Heart right ventricle (tissue), 16 donors: ENCODE measurements around the gene EPM2A. TPM values are rescaled to one million over a fixed set of nuclear protein-coding genes. Genes with fewer than 3 reads are reported as not detected.

Experiments
- ATAC-seq, 8 donors: fragments of 200-7000 bp; cut with Tn5 transposase; one replicate each; pipeline ENCODE4 v1.9.1; 2020; ENCODE audit warnings: mild to moderate bottlenecking in 8 of 8, moderate library complexity in 8 of 8, moderate number of reproducible peaks in 1 of 8
- DNase-seq, 2 donors: peaks; one replicate each; pipeline ENCODE4 v3.0.0-alpha.2; 2020
- H3K27ac ChIP-seq, 10 donors: fragments of 200-600 bp; sonication (generic) in 2 of 10; one replicate each; pipeline versions ENCODE4 v1.5.0 to v1.8.0; 2020 to 2022; ENCODE audit warnings: mild to moderate bottlenecking in 3 of 10
- H3K27me3 ChIP-seq, 7 donors: fragments of 200-600 bp; one replicate each; pipeline ENCODE4 v1.8.0; 2021 to 2022; ENCODE audit warnings: mild to moderate bottlenecking in 2 of 7
- H3K36me3 ChIP-seq, 9 donors: fragments of 200-600 bp; sonication (generic) in 1 of 9; one replicate each; pipeline versions ENCODE4 v1.5.0 to v1.8.0; 2020 to 2022; ENCODE audit warnings: mild to moderate bottlenecking in 2 of 9
- H3K4me1 ChIP-seq, 9 donors: fragments of 200-600 bp; sonication (generic) in 1 of 9; one replicate each; pipeline versions ENCODE4 v1.5.0 to v1.8.0; 2020 to 2022; ENCODE audit warnings: mild to moderate bottlenecking in 4 of 9
- H3K4me3 ChIP-seq, 10 donors: fragments of 200-600 bp; sonication (generic) in 2 of 10; one replicate each; pipeline versions ENCODE4 v1.5.0 to v1.8.0; 2020 to 2022; ENCODE audit warnings: mild to moderate bottlenecking in 7 of 10, moderate library complexity in 2 of 10
- H3K9me3 ChIP-seq, 11 donors: fragments of 200-600 bp in 10 of 11; sonication (generic) in 2 of 11; one replicate each; pipeline versions ENCODE4 v1.5.0 to v1.8.0; 2013 to 2022; ENCODE audit warnings: mild to moderate bottlenecking in 2 of 11, control low read depth in 1 of 11, moderate library complexity in 1 of 11
- whole genome bisulfite sequencing, 2 donors: extraction: QIAGEN DNeasy Blood & Tissue Kit; methylation state at CpG; one replicate each; pipeline ENCODE4 v1.1.7; 2013; ENCODE audit warnings: inconsistent platforms in 1 of 2; 5-methylcytosine and 5-hydroxymethylcytosine counted together
- intact Hi-C, 10 donors: fragments of 100-400 bp; cut with DNase I; formaldehyde crosslinking; loops; one replicate each; pipeline versions ENCODE4 v1.11.1 to v1.14.2; 2022
- polyA plus RNA-seq, 2 donors: library from polyadenylated mRNA; stranded (reverse); fragments of 200-250 nt; gene quantifications; one replicate each; pipeline ENCODE4 v1.2.3, GENCODE V29; 2013
- total RNA-seq, 10 donors: library from RNA; stranded (reverse); fragmentation: NEBNext Ultra II Directional in 3 of 10; extraction: Animal tissue kit (Norgen Biotek cat#: 25700) in 3 of 10; gene quantifications; one replicate each; pipeline versions ENCODE4 v1.2.1 to v1.2.4, GENCODE V29; 2021 to 2023
- TF ChIP-seq, protein P1 (sequence below), 9 donors: fragments of 200-600 bp; sonication (generic) in 2 of 9; IDR thresholded peaks; one replicate each; pipeline versions ENCODE4 v1.5.0 to v1.8.0; 2021 to 2022; ENCODE audit warnings: antibody characterized with exemption in 9 of 9, mild to moderate bottlenecking in 5 of 9, moderate library complexity in 1 of 9
- donor health status: Arrhythmogenic right ventricular cardiomyopathy.
- donor health status: ischemic (EF 13 %, LVEDD 7.1; RV severe dilation, severe dysfunction).
- donor health status: healthy with polysubstance abuse.
- donor health status: DM: no; HTN: yes; CAD: no.
- donor health status: DM: no; HTN: no; CAD: no.
- donor health status: ischemic (EF 25% LVEDD 6.9; RV normal size, moderate dysfunction).
- donor health status: ischemic (EF 25% LVEDD 5.7; RV mildly dilated, moderate dysfunction).
- donor health status: healthy.
- donor health status: DM: yes; HTN: yes; CAD: no.
- donor health status: Ischemic cardiomyopathy.
- donor health status: ischemic (EF 35%, LVEDD 5.7; RV mildly dilated, moderate dysfunction).
- donor health status: nonischemic (EF 11% LVEDD 7.7; RV severe dilation, severe dysfunction).
- donor health status: DM: yes; HTN: yes; CAD: no.
- donor health status: PGD.
- donor health status: ischemic (EF 29% LVEDD 5.4; RV normal size, mild dysfunction).
- donor health status: nonischemic (EF 23%, LVEDD 6.1; RV moderate dilation, normal function).

EPM2A gene
- total and polyA plus RNA-seq, 12 donors = 11.0 to 60.9 (median 43.2) TPM

DNA sequence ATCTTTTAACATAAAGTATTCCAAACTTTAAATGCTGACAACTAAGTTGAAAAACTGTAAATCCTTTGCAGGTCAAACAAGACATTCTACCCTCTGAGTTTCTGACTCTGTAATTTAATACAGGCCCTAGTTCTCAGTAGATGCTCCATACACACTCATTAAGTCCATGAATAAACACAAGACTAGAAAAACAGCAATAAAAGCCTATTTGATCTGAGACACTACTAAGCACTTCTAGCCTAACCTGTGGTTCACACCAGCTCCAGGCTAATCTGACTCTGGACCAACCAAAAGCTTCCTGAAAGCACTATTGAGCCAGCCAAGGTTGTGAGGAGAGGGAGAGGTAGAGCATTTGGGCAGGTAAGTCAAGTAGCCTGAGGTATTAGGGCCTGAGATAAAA lies 103.9 kb downstream of the EPM2A start:
- ATAC-seq = no peak
- no peaks in the 10 kb centered on the region for H3K27me3 ChIP-seq
- H3K4me3 ChIP-seq = no peak overlapping the region
- peaks cover 0 to 22% (median 7%) of the 10 kb centered on the region in 9 donors for H3K4me1 ChIP-seq
- DNase-seq = no peak
- TF ChIP-seq, protein P1, sequence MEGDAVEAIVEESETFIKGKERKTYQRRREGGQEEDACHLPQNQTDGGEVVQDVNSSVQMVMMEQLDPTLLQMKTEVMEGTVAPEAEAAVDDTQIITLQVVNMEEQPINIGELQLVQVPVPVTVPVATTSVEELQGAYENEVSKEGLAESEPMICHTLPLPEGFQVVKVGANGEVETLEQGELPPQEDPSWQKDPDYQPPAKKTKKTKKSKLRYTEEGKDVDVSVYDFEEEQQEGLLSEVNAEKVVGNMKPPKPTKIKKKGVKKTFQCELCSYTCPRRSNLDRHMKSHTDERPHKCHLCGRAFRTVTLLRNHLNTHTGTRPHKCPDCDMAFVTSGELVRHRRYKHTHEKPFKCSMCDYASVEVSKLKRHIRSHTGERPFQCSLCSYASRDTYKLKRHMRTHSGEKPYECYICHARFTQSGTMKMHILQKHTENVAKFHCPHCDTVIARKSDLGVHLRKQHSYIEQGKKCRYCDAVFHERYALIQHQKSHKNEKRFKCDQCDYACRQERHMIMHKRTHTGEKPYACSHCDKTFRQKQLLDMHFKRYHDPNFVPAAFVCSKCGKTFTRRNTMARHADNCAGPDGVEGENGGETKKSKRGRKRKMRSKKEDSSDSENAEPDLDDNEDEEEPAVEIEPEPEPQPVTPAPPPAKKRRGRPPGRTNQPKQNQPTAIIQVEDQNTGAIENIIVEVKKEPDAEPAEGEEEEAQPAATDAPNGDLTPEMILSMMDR (IDR thresholded peaks at IDR 0.05) = no peak
- no peak overlapping the region for H3K27ac ChIP-seq
- intact Hi-C loops = loop anchor here in 7 of 10 donors (5.0 to 10.0 kb wide), 4 partner anchors 417 to 1047 kb away; no protein-coding TSS in a partner anchor
- H3K36me3 ChIP-seq = peaks cover 0 to 8% (median 0%) of the 10 kb centered on the region in 9 donors
- H3K9me3 ChIP-seq = no peaks in the 10 kb centered on the region

DNA sequence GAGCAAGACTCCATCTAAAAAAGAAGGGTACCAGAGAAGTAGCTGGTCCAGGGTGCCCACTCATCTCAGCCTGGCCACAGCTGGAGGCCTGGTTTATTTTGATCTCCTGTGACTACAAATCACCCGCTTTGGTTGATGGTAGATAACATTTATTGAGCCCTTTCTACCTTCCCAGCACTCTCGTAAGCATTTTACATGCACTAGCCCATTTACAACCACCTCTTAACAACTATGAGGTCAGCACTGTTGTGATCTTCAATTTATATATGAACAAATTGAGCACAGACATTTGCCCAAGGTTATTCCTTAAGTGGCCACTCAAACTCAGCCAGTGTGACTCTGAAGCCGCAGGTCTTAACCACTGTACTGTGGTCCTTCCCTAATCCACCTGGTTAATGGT lies 104.7 kb downstream of the EPM2A start:
- Histone ChIP-seq H3K9me3 (no peaks in the 10 kb centered on the region), H3K27ac (no peak overlapping the region), H3K27me3 (no peaks in the 10 kb centered on the region), H3K4me3 (no peak overlapping the region), H3K4me1 (peaks cover 0 to 22% (median 7%) of the 10 kb centered on the region in 9 donors), H3K36me3 (peaks cover 0 to 8% (median 0%) of the 10 kb centered on the region in 9 donors)
- no peak for DNase-seq
- intact Hi-C loops = loop anchor here in 7 of 10 donors (5.0 to 10.0 kb wide), 4 partner anchors 416 to 1046 kb away; no protein-coding TSS in a partner anchor
- WGBS, 2 donors = 99 to 100% methylated on average over 3 of the region's 3 CpGs
- TF ChIP-seq, protein P1 (IDR thresholded peaks at IDR 0.05) = no peak
- ATAC-seq = no peak

GRCh38 chr6:145629478-145629877 lies 105.8 kb downstream of the EPM2A start:
- no peaks in the 10 kb centered on the region for H3K9me3 ChIP-seq
- no peaks in the 10 kb centered on the region for H3K27me3 ChIP-seq
- H3K36me3 ChIP-seq = peaks cover 0 to 8% (median 0%) of the 10 kb centered on the region in 9 donors
- DNase-seq (no peak), ATAC-seq (no peak)
- peaks cover 0 to 22% (median 7%) of the 10 kb centered on the region in 9 donors for H3K4me1 ChIP-seq
- intact Hi-C loops = loop anchor here in 1 of 10 donors (5.0 kb wide), 1 partner anchor 1047 kb away; no protein-coding TSS in a partner anchor
- 86 to 88% methylated on average over 4 of the region's 4 CpGs for WGBS, 2 donors
- no peak overlapping the region for H3K4me3 ChIP-seq
- TF ChIP-seq, protein P1 (IDR thresholded peaks at IDR 0.05) = no peak
- H3K27ac ChIP-seq = no peak overlapping the region

- H3K9me3 ChIP-seq = peaks cover 0 to under 1% (median 0%) of the 10 kb centered on the region in 11 donors
- TF ChIP-seq, protein P1 (IDR thresholded peaks at IDR 0.05) = no peak
- no peak overlapping the region for H3K27ac ChIP-seq
- H3K27me3 ChIP-seq = no peaks in the 10 kb centered on the region
- intact Hi-C loops = loop anchor here in 1 of 10 donors (5.0 kb wide), 1 partner anchor 1045 kb away; no protein-coding TSS in a partner anchor
- DNase-seq = no peak
- no peak for ATAC-seq
- no peak overlapping the region for H3K4me3 ChIP-seq
- WGBS, 2 donors = 96 to 97% methylated on average over 17 of the region's 17 CpGs
- peaks cover 0 to 8% (median 0%) of the 10 kb centered on the region in 9 donors for H3K36me3 ChIP-seq
- peaks cover 0 to 14% (median 0%) of the 10 kb centered on the region in 9 donors for H3K4me1 ChIP-seq
These were observed 107.9 kb downstream of the EPM2A start for GRCh38 chr6:145627451-145627850.
